Cardiac atrium fibroblast (primary cell): Measurements from ENCODE around the gene AP3S2. TPM values are rescaled to one million over a fixed set of nuclear protein-coding genes. Genes with fewer than 3 reads are reported as not detected.

Source experiments
- total RNA-seq: library from RNA; depleted of rRNA; stranded (reverse); fragments of >200 nt; gene quantifications from 2 replicates; pipeline ENCODE4 v1.2.3, GENCODE V29; 2015

The AP3S2 gene
- total RNA-seq = 33.2 and 35.3 TPM in 2 replicates

GRCh38 chr15:89893696-89894447 is at the start of gene AP3S2:
AP3S2 (minus strand) TSS chr15:89893994; CDS start chr15:89893949, 45 bp downstream.

GRCh38 chr15:89912674-89913396 is 19.0 kb upstream of the AP3S2 start, which contains the start of gene ARPIN:
ARPIN (minus strand) TSS chr15:89912952; CDS start chr15:89912835, 117 bp downstream.

Other genes starting within 250 kb of the AP3S2 start
- gene KIF7, start 238.5 kb downstream of the AP3S2 start, total RNA-seq = 6.3 and 7.8 TPM in 2 replicates
- gene PLIN1, start 214.6 kb downstream of the AP3S2 start, total RNA-seq = not detected in 2 replicates
- 3.2 and 4.2 TPM in 2 replicates for gene PEX11A, start 203.2 kb downstream of the AP3S2 start, total RNA-seq
- gene WDR93, start 203.2 kb downstream of the AP3S2 start, total RNA-seq = not detected in 2 replicates
- gene MESP1, start 142.7 kb downstream of the AP3S2 start, total RNA-seq = 2.3 TPM in 1 of 2 replicates, not detected in the other
- 0.65 TPM in 1 of 2 replicates, not detected in the other for gene MESP2, start 117.7 kb downstream of the AP3S2 start, total RNA-seq
- gene ANPEP, start 79.1 kb downstream of the AP3S2 start, total RNA-seq = 82.8 and 104 TPM in 2 replicates
- 7.3 and 8.5 TPM in 2 replicates for gene ARPIN, start 19.0 kb upstream of the AP3S2 start, total RNA-seq
- 8.3 and 8.7 TPM in 2 replicates for gene ZNF710, start 107.3 kb upstream of the AP3S2 start, total RNA-seq
- gene IDH2, start 208.5 kb upstream of the AP3S2 start, total RNA-seq = 58.7 and 60.8 TPM in 2 replicates